DOHH2 (cell line): ENCODE data around the gene STK25.

Experiments used
- CTCF ChIP-seq: fragments of 200-600 bp; sonication (generic); IDR thresholded peaks from one replicate; pipeline ENCODE4 v1.5.1; 2014; ENCODE audit warnings: antibody characterized with exemption, mild to moderate bottlenecking, low read depth, low read length; ENCODE audit not compliant: poor library complexity, severe bottlenecking
- EZH2phosphoT487 ChIP-seq: fragments of 200-600 bp; sonication (generic); IDR thresholded peaks from 2 replicates; pipeline ENCODE4 v1.6.1; 2017; ENCODE audit warnings: borderline replicate concordance, mild to moderate bottlenecking, antibody characterized with exemption, low read length, moderate library complexity, mixed read lengths

- TF ChIP-seq CTCF = no peak
- TF ChIP-seq EZH2phosphoT487 = no peak
These were observed 42.8 kb downstream of the STK25 start for GRCh38 chr2:241465543-241465942.
